HG02642 (cell line): ENCODE measurements around the gene TRMT44.
"Not testable (repeated sequence)": the region's sequence is repeated elsewhere in the genome, so short reads cannot be mapped to it uniquely, and the experiment has no call there.

Experiments used
- ATAC-seq: cut with Tn5 transposase; IDR thresholded peaks from one replicate; pipeline ENCODE4 v1.9.1; 2021; ENCODE audit warnings: mild to moderate bottlenecking; ENCODE audit not compliant: unreplicated experiment, poor library complexity

TRMT44 gene

DNA sequence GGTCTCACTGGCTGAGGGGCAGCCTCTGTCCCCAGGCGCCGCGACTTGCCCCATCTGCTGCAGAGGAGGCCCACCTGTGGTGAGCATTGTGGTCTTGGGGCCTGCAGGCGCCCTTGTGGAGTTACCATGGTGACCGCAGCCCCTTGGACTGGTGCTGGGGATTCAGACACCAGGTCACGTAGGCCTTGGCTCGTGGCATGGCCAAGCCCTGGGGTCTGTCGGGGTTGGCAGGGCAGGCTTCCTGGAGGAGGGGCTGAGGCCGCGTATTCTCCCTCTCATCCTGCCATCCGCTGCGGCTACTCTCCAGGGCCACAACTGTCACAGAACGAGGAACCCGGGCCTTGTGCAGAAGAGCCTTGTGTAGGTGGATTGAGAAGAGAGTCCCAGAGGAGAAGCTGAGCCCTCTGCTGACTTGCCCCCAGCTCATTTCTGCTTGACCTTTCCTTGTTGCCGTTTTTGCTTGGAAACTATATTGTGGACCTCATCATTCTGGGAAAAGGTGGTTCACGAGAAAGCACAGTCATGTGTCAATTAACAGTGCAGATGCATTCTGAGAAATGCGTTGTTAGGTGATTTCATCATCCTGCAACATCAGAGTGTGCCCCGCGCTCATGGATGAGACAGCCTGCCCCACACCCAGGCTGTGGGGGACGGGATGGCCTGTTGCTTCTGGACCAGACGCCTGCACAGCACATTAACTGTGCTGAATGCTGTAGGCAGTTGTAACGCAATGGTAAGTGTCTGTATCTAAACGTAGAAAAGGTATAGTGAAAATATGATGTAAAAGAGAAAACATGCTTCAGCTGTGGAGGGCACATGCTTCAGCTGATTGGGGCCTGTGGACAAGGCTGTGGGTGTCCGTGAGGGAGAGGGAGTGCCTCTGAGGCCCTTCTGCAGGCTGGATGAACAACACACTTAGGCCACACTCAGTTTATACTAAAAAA is 38.5 kb downstream of the TRMT44 start:
- ATAC-seq = no peak

DNA sequence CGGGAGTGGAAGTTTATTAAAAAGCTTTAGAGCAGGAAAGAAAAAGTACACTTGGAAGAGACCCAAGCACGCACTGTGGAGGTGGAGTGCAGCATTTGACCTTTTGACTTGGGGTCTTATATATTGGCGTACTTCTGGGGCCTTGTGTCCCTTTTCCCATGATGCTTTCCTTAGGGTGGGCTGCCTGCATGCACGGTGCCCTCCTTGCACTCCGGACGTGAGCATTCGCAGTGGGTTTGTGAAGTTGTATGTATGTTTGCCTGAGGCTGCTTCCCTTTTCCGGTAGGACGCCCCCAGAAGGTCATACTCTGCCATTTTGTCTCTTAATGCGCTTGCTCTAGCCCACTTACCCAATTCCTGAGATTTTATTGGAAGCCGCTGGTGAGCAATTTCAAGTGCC is 39.6 kb downstream of the TRMT44 start:
- no peak for ATAC-seq

DNA sequence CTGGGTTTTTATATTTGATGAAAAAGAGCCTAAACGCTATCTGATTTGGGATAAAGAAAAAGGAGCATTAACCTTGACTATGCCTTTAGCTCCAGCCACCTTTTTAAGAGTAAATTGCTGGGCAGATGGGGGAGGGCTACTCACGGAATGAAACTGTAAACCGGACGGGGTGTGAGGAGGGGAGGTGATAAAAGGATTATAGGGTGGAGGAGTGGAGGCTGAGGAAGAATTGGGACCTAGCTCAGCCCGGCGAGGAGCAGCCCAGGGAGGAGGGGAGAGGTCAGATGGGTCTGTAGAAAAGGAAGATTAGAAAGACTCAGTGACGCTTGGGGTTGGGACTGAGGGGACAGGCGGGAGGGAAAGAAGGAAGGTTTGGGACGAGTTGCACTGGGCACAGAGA is 46.1 kb downstream of the TRMT44 start:
- ATAC-seq = not testable (repeated sequence)

DNA sequence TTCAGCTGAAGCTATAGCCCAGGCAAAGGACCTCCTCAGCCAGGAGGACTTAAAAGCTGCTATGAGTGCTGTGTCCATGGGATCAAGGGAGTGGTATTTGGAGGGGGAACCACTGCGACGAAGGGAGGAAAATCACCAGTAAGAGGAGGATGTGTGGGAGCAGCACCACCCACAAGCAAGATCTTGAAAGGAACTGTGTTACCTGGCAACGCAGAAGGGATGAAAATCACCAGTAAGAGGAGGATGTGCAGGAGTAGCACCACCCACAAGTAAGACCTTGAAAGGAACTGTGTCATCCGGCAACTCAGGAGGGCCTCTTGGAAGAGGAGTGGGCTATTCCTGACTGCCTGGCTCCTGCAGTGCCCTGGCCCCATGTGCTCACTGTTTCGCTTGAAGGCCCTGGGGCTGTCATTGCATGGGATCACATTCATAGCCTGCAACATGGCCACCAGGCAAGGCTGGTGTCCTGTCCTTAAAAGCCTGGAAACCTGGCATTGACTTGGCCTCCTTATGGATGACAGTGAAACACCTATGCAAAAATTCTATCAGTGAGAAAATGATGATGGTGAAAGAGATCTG is 48.3 kb downstream of the TRMT44 start:
- ATAC-seq = no peak

DNA sequence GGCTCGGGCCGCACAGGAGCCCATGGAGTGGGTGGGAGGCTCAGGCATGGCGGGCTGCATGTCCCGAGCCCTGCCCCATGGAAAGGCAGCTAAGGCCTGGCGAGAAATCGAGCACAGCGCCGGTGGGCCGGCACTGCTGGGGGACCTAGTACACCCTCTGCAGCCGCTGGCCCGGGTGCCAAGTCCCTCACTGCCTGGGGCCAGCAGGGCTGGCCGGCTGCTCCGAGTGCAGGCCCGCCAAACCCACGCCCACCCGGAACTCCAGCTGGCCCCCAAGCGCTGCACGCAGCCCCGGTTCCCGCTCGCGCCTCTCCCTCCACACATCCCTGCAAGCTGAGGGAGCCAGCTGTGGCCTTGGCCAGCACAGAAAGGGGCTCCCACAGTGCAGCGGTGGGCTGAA is 50.9 kb downstream of the TRMT44 start:
- not testable (repeated sequence) for ATAC-seq

DNA sequence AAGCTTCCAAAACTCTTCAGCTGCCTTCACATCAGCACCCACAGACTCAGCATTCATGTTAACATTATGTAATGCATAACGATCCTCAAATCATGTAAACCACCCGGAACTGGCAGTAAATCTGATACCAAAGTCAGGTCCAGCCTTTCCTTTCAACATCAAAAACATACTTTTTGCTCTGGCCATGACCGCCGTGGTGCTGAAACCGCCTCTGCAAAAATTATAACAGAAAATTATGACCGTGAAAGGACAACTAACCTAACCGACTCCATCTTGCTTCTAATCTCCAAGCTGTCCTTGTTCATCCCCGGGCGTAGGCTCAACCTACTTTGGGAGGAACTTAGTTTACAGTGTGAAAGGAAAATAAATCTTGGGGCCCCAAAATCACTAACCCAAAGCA is 51.6 kb downstream of the TRMT44 start:
- ATAC-seq = no peak

DNA sequence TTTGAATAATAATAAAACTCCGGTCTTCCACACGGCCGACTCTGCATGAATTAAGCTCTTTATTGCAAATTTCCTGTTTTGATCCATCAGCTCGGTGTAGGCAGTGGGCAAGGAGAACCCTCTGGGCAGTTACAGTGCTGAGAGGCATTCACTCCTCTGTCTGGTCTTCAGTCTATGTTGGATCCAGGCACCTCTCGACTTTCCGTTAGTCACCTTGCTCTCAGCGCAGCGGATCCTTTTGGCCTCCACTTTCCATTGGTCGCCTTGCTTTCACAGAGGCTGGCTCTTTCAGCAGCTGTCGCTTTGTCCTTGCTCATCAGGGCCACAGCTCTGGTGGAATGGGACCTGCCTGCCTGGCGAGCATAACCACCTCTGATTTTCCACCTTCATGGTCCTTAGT is 52.9 kb downstream of the TRMT44 start:
- no peak for ATAC-seq

DNA sequence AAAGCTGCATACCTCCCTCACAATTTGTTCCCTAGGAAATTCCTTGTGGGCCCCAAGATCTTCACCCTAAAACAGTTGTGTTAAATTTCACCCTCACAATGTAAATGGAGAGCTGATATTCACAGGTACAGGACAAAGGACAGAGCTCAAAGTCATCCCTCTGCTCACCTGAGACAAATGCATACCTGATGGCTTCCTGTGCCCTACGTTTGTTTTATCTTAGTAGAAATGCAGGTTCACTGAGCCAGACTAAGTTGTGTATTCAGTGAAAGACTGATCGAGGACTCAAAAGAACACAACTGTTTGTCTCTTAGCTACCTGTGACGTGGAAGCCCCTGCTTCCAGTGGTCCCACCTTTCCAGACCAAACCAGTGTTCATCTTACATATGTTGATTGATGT is 53.6 kb downstream of the TRMT44 start:
- no peak for ATAC-seq

DNA sequence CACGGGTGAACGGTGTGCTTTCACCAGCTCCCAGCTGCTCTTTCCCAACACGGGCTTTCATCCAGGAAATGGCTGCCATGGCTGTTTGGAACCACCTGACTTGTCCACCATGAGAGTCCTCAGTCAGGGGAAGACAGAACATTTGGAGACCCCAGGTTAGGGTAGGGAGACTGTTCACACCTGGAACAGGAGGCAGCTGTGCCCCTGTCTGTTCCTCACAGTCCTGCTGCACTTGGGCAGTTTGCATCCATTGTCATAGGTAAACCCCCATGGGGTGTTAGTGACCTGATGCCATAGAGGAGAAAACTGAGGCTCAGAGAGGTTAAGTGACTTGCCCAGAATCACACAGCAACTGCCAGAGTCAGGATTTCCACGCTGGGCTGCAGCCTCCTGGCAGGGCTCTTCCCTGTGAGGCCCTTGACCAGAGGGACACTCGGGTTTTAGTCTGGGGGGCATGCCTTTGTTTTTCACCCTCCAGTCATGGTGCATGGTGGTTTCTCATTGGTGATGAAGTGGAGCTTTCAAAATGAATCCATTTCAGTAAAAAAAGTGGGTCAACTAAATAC is 54.5 kb downstream of the TRMT44 start:
- ATAC-seq = no peak

DNA sequence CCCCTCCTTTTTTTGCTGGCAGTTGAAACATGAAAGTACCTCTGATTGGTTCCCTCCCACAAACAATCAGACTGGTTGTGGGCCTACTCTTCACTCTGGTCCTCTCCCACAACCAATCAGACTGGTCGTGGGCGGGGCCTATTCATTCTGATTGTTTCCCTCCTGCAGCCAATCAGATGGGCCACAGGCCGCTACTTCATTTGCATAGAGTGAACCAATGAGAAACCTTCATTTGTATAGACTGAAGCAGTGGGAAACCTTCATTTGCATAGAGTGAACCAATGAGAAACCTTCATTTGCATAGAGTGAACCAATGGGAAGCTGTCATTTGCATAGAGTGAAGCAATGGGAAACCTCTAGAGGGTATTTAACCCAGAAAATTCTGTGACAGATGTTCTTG is 55.2 kb downstream of the TRMT44 start:
- ATAC-seq = no peak

DNA sequence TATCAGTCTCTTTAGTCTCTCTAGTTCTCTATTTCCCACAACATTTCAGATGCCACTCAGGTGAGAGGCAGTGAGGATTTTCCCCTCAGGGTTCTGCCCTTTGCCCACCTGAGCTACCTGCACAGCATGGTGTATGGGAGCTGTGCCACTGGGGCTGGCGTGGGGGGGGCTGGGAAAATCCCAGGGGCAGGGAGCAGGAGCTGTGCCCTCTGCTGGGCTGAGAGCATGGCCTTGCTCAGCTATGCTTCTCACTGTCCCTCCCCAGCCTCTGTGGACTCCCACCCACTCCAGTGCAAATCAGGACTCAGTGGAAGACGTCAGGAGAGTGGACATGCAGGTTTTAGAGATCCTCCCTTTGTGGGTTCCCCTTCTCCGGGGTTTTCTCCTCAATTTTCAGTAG is 57.2 kb downstream of the TRMT44 start:
- no peak for ATAC-seq

DNA sequence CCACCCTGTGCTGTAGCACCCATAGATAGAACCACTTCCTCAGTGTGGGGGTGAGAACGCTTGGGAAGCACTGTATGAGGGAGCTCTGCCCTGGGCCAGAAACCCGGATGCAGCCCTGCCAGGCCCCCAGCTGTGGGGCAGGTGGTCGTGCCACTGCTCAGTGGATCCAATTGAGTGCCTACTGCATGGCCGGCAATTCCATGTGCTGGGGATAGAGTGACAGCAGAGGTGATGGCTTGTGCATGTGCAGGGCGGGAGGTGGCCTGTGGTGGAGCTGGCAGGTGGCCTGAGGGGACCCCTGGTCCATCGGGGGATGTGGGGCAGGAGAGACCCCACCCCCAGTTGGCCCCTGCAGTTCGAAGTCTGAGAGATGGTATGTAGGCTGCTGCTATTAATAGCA is 60.4 kb downstream of the TRMT44 start:
- no peak for ATAC-seq

DNA sequence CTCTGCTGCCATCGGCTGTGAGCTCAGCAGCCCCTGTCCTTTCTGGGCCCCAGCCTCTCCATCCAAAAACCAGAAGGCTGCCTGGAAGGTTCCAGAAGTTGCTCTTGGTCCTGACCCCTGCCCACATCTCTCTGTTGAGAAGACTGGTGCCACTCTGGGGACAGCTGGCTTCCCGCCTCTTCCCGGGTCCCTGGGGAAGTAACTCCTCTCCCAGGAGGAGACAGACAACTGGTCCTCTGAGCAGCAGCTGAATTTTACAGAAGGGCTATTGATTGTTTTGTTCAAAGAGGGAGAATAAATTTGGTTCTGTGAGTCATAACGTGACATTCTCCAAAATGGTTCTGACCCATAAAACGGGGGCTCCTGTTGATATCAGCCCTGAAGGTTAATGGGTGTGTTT is 61.2 kb downstream of the TRMT44 start:
- ATAC-seq = no peak

DNA sequence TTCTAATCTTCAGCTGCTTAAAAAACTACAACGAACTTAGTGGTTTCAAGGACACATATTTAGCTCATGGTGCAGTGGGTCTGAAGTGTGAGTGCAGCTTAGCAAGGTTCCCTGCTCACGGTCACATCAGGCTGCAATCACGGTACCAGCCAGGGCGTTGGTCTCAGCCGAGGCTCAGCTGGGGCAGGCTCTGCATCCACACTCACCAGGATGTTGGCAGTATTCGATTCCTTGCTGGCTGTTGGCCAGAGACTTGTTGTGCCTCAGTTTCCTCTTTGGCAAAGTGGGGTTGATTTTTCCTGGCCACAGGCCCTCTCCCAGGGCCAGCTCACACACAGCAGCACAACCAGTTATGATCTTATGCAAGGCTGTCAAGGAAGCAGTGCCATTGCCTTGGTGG is 61.8 kb downstream of the TRMT44 start:
- ATAC-seq = no peak

DNA sequence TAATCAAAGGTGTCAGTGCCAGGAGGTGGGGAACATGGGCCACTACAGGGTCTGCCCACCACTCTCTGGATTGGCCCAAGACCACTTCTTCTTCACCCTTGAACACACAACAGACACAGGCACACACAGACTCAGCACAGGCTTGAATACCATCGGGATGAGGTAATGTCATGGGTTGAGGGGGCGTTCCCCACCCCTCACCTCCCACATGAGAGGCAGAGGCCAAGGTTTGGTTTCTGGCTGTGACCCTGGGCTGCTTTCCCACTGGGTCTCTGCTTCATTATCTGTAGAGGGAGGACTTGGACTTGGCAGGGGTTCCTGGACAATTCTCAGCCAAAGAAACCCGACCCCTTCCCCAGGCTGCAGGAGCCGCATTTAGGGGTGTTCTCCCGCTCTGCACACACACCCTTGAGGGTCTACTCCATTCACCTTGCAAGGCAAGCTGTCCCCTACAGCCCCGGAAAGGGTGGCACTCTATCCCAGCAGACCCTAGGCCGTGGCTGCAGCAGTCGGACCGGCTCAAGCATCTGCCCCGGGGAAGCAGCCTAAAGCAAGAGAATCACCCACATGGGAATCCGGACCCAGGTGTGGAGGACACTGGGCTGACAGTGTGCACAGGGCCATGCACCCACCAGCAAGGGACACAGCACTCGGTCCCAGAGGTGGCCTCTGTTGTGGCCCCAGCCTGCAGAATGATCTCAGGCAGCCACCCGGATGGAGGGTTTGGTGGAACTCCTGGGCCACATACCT is 62.4 kb downstream of the TRMT44 start:
- ATAC-seq = no peak

DNA sequence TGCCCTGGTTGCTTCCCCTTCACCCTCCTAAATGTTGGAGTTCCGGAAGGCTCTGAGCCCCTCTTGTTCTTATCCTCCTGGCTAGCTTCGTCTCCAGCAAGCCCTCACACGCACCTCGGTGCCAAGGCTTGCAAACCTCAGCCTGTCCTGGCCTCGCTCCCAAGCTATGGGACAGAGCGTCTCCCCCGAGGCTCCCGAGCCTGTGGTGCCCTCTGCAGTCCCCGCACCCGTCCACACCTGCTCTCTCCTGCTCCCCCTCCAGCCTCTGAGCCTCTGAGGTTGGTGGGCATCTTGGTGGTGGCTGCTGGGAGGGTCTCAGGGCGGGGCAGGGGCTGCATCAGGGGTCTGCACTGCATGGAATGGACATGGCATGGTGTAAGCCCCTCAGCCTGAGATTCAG is 63.2 kb downstream of the TRMT44 start:
- no peak for ATAC-seq

DNA sequence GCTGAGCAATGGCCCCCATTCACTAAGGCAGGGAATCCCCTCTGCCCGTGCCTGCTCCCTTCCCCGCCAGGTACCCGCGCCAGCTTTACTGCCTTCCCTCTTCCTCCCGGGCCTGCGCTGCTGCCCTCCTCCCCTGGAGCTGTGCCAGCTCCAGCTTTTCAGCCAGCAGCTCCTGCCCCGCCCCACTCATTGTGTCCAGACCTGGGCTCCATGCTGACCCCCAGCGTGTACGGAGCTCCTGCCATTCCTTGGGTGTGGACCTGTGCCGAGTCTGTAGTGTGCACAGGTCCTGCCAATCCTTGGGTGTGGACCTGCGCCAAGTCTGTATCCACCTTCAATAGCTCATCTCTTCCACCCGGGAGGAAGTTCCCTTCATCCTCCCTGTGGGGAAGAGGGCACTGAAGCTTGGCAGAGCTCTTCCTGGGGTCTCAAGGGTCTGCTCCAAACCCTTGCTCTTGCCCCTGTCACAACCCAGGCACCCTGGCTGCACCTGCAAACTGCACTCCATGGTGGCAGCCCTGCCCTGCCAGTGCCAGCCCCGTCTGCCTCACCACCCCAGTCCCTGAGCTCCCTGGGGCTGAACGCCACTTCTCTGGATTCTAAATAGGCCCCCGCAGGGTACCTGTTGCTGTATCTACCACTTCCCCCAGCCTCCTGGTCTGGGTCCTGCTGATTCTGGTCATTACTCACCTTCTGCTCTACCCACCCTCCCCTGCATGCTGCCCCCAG is 63.9 kb downstream of the TRMT44 start:
- no peak for ATAC-seq

DNA sequence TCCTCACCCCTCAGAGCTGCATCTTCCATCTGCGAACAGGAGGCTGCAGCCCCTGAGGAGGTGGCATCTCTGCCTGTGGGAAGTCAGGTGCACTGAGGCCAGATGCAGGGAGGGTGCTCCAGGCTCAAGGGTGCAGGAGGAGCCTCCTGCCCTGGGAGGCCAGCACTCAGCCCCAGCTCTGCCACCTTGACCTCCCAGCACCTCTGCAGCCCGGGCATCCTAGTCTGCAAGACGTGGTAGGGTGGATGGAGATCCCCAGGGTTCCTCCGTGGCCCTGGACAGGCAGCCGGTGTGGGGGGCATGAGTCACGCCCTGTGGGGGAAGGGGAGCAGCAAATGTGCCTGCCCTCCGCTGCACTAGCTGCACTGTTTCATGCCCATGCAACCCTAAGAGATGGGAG is 64.7 kb downstream of the TRMT44 start:
- no peak for ATAC-seq

DNA sequence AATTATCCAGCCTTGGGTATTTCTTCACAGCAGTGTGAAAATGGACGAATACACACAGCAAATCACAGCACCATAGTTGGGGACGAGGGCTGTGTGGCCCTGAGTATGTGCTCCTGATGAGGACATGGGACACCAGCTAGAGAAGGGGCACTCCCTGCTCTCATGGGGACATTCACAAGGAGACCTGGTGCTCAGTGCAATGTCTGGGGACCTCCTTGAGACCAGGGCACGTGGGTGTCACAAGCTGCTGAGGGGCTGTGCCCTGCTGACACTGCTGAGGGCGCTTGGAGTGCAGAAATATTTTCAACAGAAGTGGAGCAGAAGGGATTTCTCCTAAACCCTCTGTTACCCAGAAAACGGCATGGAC is 65.4 kb downstream of the TRMT44 start:
- no peak for ATAC-seq
